Activated B cell treated with CpG ODN at 0.5 μM for 24 hours (primary cell): ENCODE results near the gene FOXM1. TPM values are rescaled to one million over a fixed set of nuclear protein-coding genes. Genes with fewer than 3 reads are reported as not detected.

Source experiments
- ATAC-seq: fragments of 200-7000 bp; cut with Tn5 transposase; one replicate; pipeline ENCODE4 v1.10.0; 2021; ENCODE audit warnings: low read depth, mild to moderate bottlenecking, moderate library complexity
- CTCF ChIA-PET: fragments of 350-600 bp; sonication (Branson Sonifier 250); formaldehyde crosslinking; loops from one replicate; lab custom pipeline; 2021; ENCODE audit warnings: antibody characterized with exemption; lab: Charles Lee
- POLR2A ChIA-PET: fragments of 350-600 bp; sonication (Branson Sonifier 250); formaldehyde crosslinking; loops from one replicate; lab custom pipeline; 2021; ENCODE audit warnings: antibody characterized with exemption; lab: Charles Lee
- DNase-seq: peaks from one replicate; pipeline ENCODE4 v3.0.0; 2022
- H3K27ac Mint-ChIP-seq: one replicate; pipeline ENCODE4 v1.8.0; 2020; ENCODE audit warnings: mixed read lengths
- H3K27me3 Mint-ChIP-seq: one replicate; pipeline ENCODE4 v1.8.0; 2021; ENCODE audit warnings: mixed read lengths
- H3K36me3 Mint-ChIP-seq: one replicate; pipeline ENCODE4 v1.8.0; 2021; ENCODE audit warnings: low read depth, mixed read lengths
- H3K4me1 Mint-ChIP-seq: one replicate; pipeline ENCODE4 v1.8.0; 2021; ENCODE audit warnings: mixed read lengths
- H3K4me3 Mint-ChIP-seq: one replicate; pipeline ENCODE4 v1.8.0; 2020; ENCODE audit warnings: mild to moderate bottlenecking, mixed read lengths
- H3K9me3 Mint-ChIP-seq: one replicate; pipeline ENCODE4 v1.8.0; 2020; ENCODE audit warnings: mixed read lengths
- intact Hi-C: fragments of 100-400 bp; cut with micrococcal nuclease; formaldehyde crosslinking; loops from one replicate; pipeline ENCODE4 v1.15.1; 2024
- total RNA-seq: library from RNA; stranded (reverse); gene quantifications from 2 replicates; pipeline ENCODE4 v1.2.3, GENCODE V29; 2022
- TF ChIP-seq, protein P1 (sequence below): fragments of 200-600 bp; IDR thresholded peaks from one replicate; pipeline ENCODE4 v1.8.0; 2022; ENCODE audit warnings: antibody characterized with exemption, mild to moderate bottlenecking

The FOXM1 gene
- total RNA-seq, 1 donor from 2014 or later, result 2.8 TPM

- CTCF ChIA-PET, result no interaction called here
Observed at GRCh38 chr12:2922329-2922728, 45.4 kb upstream of the FOXM1 start.

GRCh38 chr12:2919249-2919648 is 42.3 kb upstream of the FOXM1 start:
- Mint-ChIP-seq H3K4me3 (no peak overlapping the region), H3K27me3 (no peaks in the 10 kb centered on the region), H3K27ac (no peak overlapping the region), H3K36me3 (peaks cover 49% of the 10 kb centered on the region), H3K9me3 (no peaks in the 10 kb centered on the region), H3K4me1 (no peaks in the 10 kb centered on the region)
- ChIA-PET POLR2A (no interaction called here), CTCF (no interaction called here)
- DNase-seq (no peak), ATAC-seq (no peak)
- intact Hi-C loops, result no loop called here
- TF ChIP-seq, protein P1, sequence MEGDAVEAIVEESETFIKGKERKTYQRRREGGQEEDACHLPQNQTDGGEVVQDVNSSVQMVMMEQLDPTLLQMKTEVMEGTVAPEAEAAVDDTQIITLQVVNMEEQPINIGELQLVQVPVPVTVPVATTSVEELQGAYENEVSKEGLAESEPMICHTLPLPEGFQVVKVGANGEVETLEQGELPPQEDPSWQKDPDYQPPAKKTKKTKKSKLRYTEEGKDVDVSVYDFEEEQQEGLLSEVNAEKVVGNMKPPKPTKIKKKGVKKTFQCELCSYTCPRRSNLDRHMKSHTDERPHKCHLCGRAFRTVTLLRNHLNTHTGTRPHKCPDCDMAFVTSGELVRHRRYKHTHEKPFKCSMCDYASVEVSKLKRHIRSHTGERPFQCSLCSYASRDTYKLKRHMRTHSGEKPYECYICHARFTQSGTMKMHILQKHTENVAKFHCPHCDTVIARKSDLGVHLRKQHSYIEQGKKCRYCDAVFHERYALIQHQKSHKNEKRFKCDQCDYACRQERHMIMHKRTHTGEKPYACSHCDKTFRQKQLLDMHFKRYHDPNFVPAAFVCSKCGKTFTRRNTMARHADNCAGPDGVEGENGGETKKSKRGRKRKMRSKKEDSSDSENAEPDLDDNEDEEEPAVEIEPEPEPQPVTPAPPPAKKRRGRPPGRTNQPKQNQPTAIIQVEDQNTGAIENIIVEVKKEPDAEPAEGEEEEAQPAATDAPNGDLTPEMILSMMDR, result no peak

More at GRCh38 chr12:2922329-2922728, 45.4 kb upstream of the FOXM1 start:
- Mint-ChIP-seq H3K27me3 (no peaks in the 10 kb centered on the region), H3K27ac (no peak overlapping the region), H3K4me3 (no peak overlapping the region), H3K36me3 (peaks cover 44% of the 10 kb centered on the region), H3K4me1 (no peaks in the 10 kb centered on the region), H3K9me3 (no peaks in the 10 kb centered on the region)
- DNase-seq, result no peak
- intact Hi-C loops, result no loop called here
- no peak for ATAC-seq
- POLR2A ChIA-PET, result no interaction called here
- TF ChIP-seq, protein P1, result no peak

- ChIA-PET POLR2A (no interaction called here), CTCF (interaction anchor here (0.7 kb wide), 1 partner anchor 195 kb away, joined by 3 read pairs; no protein-coding TSS in a partner anchor)
- H3K27ac Mint-ChIP-seq, result no peak overlapping the region
- H3K9me3 Mint-ChIP-seq, result no peaks in the 10 kb centered on the region
- peaks cover 31% of the 10 kb centered on the region for H3K36me3 Mint-ChIP-seq
- no peak for ATAC-seq
- DNase-seq, result no peak
- no peak overlapping the region for H3K4me3 Mint-ChIP-seq
- TF ChIP-seq, protein P1, result no peak
- no peaks in the 10 kb centered on the region for H3K4me1 Mint-ChIP-seq
- H3K27me3 Mint-ChIP-seq, result no peaks in the 10 kb centered on the region
- intact Hi-C loops, result no loop called here
Observed at GRCh38 chr12:2912216-2912575, 35.2 kb upstream of the FOXM1 start.

DNA sequence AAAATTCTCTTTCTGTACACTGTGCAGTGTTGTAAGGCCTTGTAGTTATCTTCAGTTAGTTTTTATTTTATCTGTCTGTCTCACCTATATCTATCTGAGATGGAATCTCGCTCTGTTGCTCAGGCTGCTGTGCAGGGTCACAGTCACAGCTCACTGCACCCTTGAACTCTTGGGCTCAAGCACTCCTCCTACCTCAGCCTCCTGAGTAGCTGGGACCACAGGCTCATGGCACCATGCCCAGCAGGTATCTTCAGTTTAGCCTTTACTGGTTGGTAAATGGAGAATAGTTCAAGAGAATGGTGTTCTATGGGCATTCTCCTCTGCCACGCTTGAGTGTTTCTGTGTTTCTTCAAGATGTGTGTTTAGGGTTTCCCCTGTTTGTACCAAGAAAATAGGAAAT is 27.3 kb upstream of the FOXM1 start:
- intact Hi-C loops, result no loop called here
- TF ChIP-seq, protein P1, result no peak
- POLR2A ChIA-PET, result interaction anchor here (0.7 kb wide), 1 partner anchor 28 kb away, joined by 4 read pairs; no protein-coding TSS in a partner anchor
- DNase-seq (no peak), ATAC-seq (no peak)
- H3K27ac Mint-ChIP-seq, result no peak overlapping the region
- peaks cover under 1% of the 10 kb centered on the region for H3K36me3 Mint-ChIP-seq
- CTCF ChIA-PET, result no interaction called here
- H3K9me3 Mint-ChIP-seq, result no peaks in the 10 kb centered on the region
- no peaks in the 10 kb centered on the region for H3K27me3 Mint-ChIP-seq
- peaks cover 4% of the 10 kb centered on the region for H3K4me1 Mint-ChIP-seq
- H3K4me3 Mint-ChIP-seq, result no peak overlapping the region

DNA sequence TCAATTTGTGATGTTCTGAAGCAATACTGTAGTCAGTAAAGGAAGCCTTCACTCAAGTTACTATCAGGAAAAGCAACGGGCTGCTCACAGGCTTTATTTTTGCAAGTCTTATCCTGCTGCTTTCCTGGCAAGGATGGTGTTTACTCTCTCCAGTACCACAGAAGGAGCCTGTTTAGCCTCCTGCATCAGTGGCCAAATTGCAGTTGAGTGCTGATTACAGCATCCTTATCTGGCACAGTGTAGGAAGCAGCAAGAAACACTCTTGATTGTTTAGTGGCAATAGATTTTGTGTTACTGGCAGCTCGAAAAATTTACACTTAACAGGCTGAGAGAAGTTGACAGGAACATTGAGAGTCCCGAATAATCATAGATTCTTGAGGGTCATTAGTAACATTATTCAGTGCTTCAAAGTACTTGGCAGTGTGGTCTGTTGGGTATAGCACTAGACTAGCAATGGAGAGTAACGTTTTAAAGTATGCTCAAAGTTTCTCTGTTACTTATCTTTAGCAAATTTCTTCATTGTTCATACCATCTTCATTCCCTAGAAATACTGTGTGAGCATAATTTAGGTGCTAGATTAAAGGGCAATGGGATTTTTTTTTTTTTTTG is 25.4 kb upstream of the FOXM1 start:
- no peaks in the 10 kb centered on the region for H3K27me3 Mint-ChIP-seq
- ATAC-seq (no peak), DNase-seq (no peak)
- H3K4me1 Mint-ChIP-seq, result peaks cover 4% of the 10 kb centered on the region
- H3K27ac Mint-ChIP-seq, result no peak overlapping the region
- POLR2A ChIA-PET, result no interaction called here
- no peaks in the 10 kb centered on the region for H3K36me3 Mint-ChIP-seq
- TF ChIP-seq, protein P1, result no peak
- no peak overlapping the region for H3K4me3 Mint-ChIP-seq
- H3K9me3 Mint-ChIP-seq, result no peaks in the 10 kb centered on the region
- CTCF ChIA-PET, result no interaction called here
- intact Hi-C loops, result no loop called here
